Skeletal muscle satellite cell (primary cell): Measurements from ENCODE around the gene PVALEF.
"Not testable (repeated sequence)": the region's sequence is repeated elsewhere in the genome, so short reads cannot be mapped to it uniquely, and the experiment has no call there.

ENCODE experiments used
- H3K27me3 ChIP-seq: 2 replicates; pipeline ENCODE4 v1.7.0; 2013; ENCODE audit warnings: low read length; ENCODE audit not compliant: control insufficient read depth, insufficient read depth
- H3K36me3 ChIP-seq: 2 replicates; pipeline ENCODE4 v1.7.0; 2013; ENCODE audit warnings: mild to moderate bottlenecking, control low read depth, low read length; ENCODE audit not compliant: insufficient read depth
- H3K4me1 ChIP-seq: 2 replicates; pipeline ENCODE4 v1.7.0; 2013; ENCODE audit warnings: low read length; ENCODE audit not compliant: control insufficient read depth, insufficient read depth
- H3K4me2 ChIP-seq: 2 replicates; pipeline ENCODE4 v1.7.0; 2013; ENCODE audit warnings: mild to moderate bottlenecking, low read length
- H3K4me3 ChIP-seq: 2 replicates; pipeline ENCODE4 v1.7.0; 2013; ENCODE audit warnings: low read length
- H3K9ac ChIP-seq: 2 replicates; pipeline ENCODE4 v1.7.0; 2013; ENCODE audit warnings: mild to moderate bottlenecking, low read depth, low read length, moderate library complexity
- H3K9me3 ChIP-seq: replicated peaks from 2 replicates; pipeline ENCODE4 v1.7.0; 2013; ENCODE audit warnings: mild to moderate bottlenecking, control low read depth, low read length

The PVALEF gene

GRCh38 chr17:81139428-81139827 is 25.9 kb upstream of the PVALEF start:
- Histone ChIP-seq H3K27me3 (peaks cover 7% of the 10 kb centered on the region), H3K9me3 (no peaks in the 10 kb centered on the region), H3K4me3 (no peak overlapping the region), H3K36me3 (no peaks in the 10 kb centered on the region), H3K4me1 (no peaks in the 10 kb centered on the region), H3K9ac (no peak overlapping the region), H3K4me2 (no peak overlapping the region)

- Histone ChIP-seq H3K27me3 (peaks cover 7% of the 10 kb centered on the region), H3K36me3 (no peaks in the 10 kb centered on the region), H3K9me3 (no peaks in the 10 kb centered on the region), H3K4me2 (no peak overlapping the region), H3K9ac (no peak overlapping the region), H3K4me1 (no peaks in the 10 kb centered on the region), H3K4me3 (no peak overlapping the region)
Observed at GRCh38 chr17:81140018-81140417, 25.3 kb upstream of the PVALEF start.

- H3K9ac ChIP-seq, result no peak overlapping the region
- H3K4me3 ChIP-seq, result no peak overlapping the region
- peaks cover 3% of the 10 kb centered on the region for H3K27me3 ChIP-seq
- H3K4me2 ChIP-seq, result no peak overlapping the region
- no peaks in the 10 kb centered on the region for H3K36me3 ChIP-seq
- H3K4me1 ChIP-seq, result no peaks in the 10 kb centered on the region
- H3K9me3 ChIP-seq, result no peaks in the 10 kb centered on the region
Observed at GRCh38 chr17:81140695-81141094, 24.6 kb upstream of the PVALEF start.

GRCh38 chr17:81142301-81143199 is 22.8 kb upstream of the PVALEF start:
- Histone ChIP-seq H3K36me3 (no peaks in the 10 kb centered on the region), H3K4me2 (peak overlapping the region; percentile 59), H3K4me3 (no peak overlapping the region)

GRCh38 chr17:81143200-81143527 is 22.1 kb upstream of the PVALEF start:
- no peaks in the 10 kb centered on the region for H3K4me1 ChIP-seq
- peak overlapping the region; percentile 56 for H3K9ac ChIP-seq
- H3K4me2 ChIP-seq, result no peak overlapping the region
- no peak overlapping the region for H3K4me3 ChIP-seq
- no peaks in the 10 kb centered on the region for H3K9me3 ChIP-seq
- H3K27me3 ChIP-seq, result no peaks in the 10 kb centered on the region
- H3K36me3 ChIP-seq, result no peaks in the 10 kb centered on the region

More at GRCh38 chr17:81142301-81143199, 22.8 kb upstream of the PVALEF start:
- no peaks in the 10 kb centered on the region for H3K27me3 ChIP-seq
- no peaks in the 10 kb centered on the region for H3K9me3 ChIP-seq
- no peaks in the 10 kb centered on the region for H3K4me1 ChIP-seq
- peak overlapping the region; percentile 56 for H3K9ac ChIP-seq

GRCh38 chr17:81143717-81144422 is 21.4 kb upstream of the PVALEF start:
- Histone ChIP-seq H3K9me3 (no peaks in the 10 kb centered on the region), H3K4me1 (no peaks in the 10 kb centered on the region), H3K27me3 (peaks cover 2% of the 10 kb centered on the region), H3K9ac (no peak overlapping the region), H3K4me2 (no peak overlapping the region), H3K4me3 (no peak overlapping the region), H3K36me3 (no peaks in the 10 kb centered on the region)

- H3K36me3 ChIP-seq, result no peaks in the 10 kb centered on the region
- no peak overlapping the region for H3K9ac ChIP-seq
- H3K4me3 ChIP-seq, result no peak overlapping the region
- no peaks in the 10 kb centered on the region for H3K4me1 ChIP-seq
- no peaks in the 10 kb centered on the region for H3K9me3 ChIP-seq
- H3K27me3 ChIP-seq, result peaks cover 2% of the 10 kb centered on the region
- no peak overlapping the region for H3K4me2 ChIP-seq
Observed at GRCh38 chr17:81144423-81144781, 20.9 kb upstream of the PVALEF start.

GRCh38 chr17:81146208-81146607 is 19.1 kb upstream of the PVALEF start:
- not testable (repeated sequence) for H3K27me3 ChIP-seq, H3K4me2 ChIP-seq, H3K4me3 ChIP-seq, H3K9me3 ChIP-seq, H3K36me3 ChIP-seq, H3K4me1 ChIP-seq, H3K9ac ChIP-seq

GRCh38 chr17:81147701-81148100 is 17.6 kb upstream of the PVALEF start:
- Histone ChIP-seq H3K4me2 (no peak overlapping the region), H3K27me3 (peaks cover 2% of the 10 kb centered on the region), H3K4me3 (no peak overlapping the region), H3K36me3 (no peaks in the 10 kb centered on the region), H3K9me3 (no peaks in the 10 kb centered on the region), H3K4me1 (no peaks in the 10 kb centered on the region), H3K9ac (no peak overlapping the region)

GRCh38 chr17:81148571-81148970 is 16.7 kb upstream of the PVALEF start:
- H3K36me3 ChIP-seq, result no peaks in the 10 kb centered on the region
- H3K4me3 ChIP-seq, result no peak overlapping the region
- no peak overlapping the region for H3K9ac ChIP-seq
- H3K4me1 ChIP-seq, result peaks cover 7% of the 10 kb centered on the region
- no peaks in the 10 kb centered on the region for H3K9me3 ChIP-seq
- peaks cover 2% of the 10 kb centered on the region for H3K27me3 ChIP-seq
- H3K4me2 ChIP-seq, result no peak overlapping the region

- no peak overlapping the region for H3K9ac ChIP-seq
- H3K27me3 ChIP-seq, result peaks cover 2% of the 10 kb centered on the region
- no peaks in the 10 kb centered on the region for H3K9me3 ChIP-seq
- no peaks in the 10 kb centered on the region for H3K36me3 ChIP-seq
- peaks cover 8% of the 10 kb centered on the region for H3K4me1 ChIP-seq
- H3K4me2 ChIP-seq, result no peak overlapping the region
- no peak overlapping the region for H3K4me3 ChIP-seq
Observed at GRCh38 chr17:81148986-81149533, 16.2 kb upstream of the PVALEF start.
